Right lobe of liver (tissue), 6 donors: Measurements from ENCODE around the gene FOXQ1. TPM values are rescaled to one million over a fixed set of nuclear protein-coding genes. Genes with fewer than 3 reads are reported as not detected.

Source experiments
- ATAC-seq, 4 donors: fragments of 200-7000 bp; cut with Tn5 transposase; one replicate each; pipeline ENCODE4 v1.9.1; 2020; ENCODE audit warnings: mild to moderate bottlenecking in 4 of 4, moderate library complexity in 4 of 4
- DNase-seq, 3 donors: peaks; one replicate each; pipeline ENCODE4 v3.0.0-alpha.2; 2020
- H3K27ac ChIP-seq, 3 donors: fragments of 200-600 bp; one replicate each; pipeline ENCODE4 v1.8.0; 2022
- H3K27me3 ChIP-seq, 2 donors: fragments of 200-600 bp; one replicate each; pipeline ENCODE4 v1.8.0; 2022
- H3K36me3 ChIP-seq, 4 donors: fragments of 200-600 bp; sonication (generic) in 1 of 4; one replicate each; pipeline versions ENCODE4 v1.5.1 to v1.8.0; 2017 to 2022; ENCODE audit warnings: control low read depth in 1 of 4
- H3K4me1 ChIP-seq, 4 donors: fragments of 200-600 bp; sonication (generic) in 1 of 4; one replicate each; pipeline versions ENCODE4 v1.5.1 to v1.8.0; 2017 to 2022; ENCODE audit warnings: control low read depth in 1 of 4
- H3K4me3 ChIP-seq, 3 donors: fragments of 200-600 bp; one replicate each; pipeline ENCODE4 v1.8.0; 2022
- H3K9me3 ChIP-seq, 4 donors: fragments of 200-600 bp; sonication (generic) in 1 of 4; one replicate each; pipeline versions ENCODE4 v1.5.1 to v1.8.0; 2017 to 2022; ENCODE audit warnings: control low read depth in 1 of 4
- CTCF ChIP-seq, 4 donors: fragments of 200-600 bp in 3 of 4; fragments of 450-650 bp in 1 of 4; IDR thresholded peaks; one replicate each; pipeline versions ENCODE4 v1.5.1 to v1.8.0; 2016 to 2022; ENCODE audit warnings: antibody characterized with exemption in 4 of 4, mild to moderate bottlenecking in 2 of 4
- POLR2A ChIP-seq: fragments of 450-650 bp; IDR thresholded peaks from one replicate; pipeline ENCODE4 v1.6.1; 2017; ENCODE audit warnings: antibody characterized with exemption, mild to moderate bottlenecking
- WGBS: methylation state at CpG from one replicate; pipeline ENCODE4 v1.1.6; 2018; ENCODE audit warnings: low coverage, low lambda C conversion rate; ENCODE audit not compliant: insufficient coverage; ENCODE audit errors: missing lambda C conversion rate; 5-methylcytosine and 5-hydroxymethylcytosine counted together
- intact Hi-C, 2 donors: fragments of 100-400 bp; cut with DNase I; formaldehyde crosslinking; loops; one replicate each; pipeline versions ENCODE4 v1.11.2 to v1.14.1; 2022
- total RNA-seq, 6 experiments: library from RNA; depleted of rRNA in 2 of 6; stranded (reverse); fragments of >200 nt in 2 of 6; fragmentation: NEBNext Ultra II Directional in 3 of 6; extraction: Animal tissue kit (Norgen Biotek cat#: 25700) in 3 of 6; gene quantifications; one replicate each; pipeline versions ENCODE4 v1.1.0 to v1.2.4, GENCODE V29; 2016 to 2023
- donor health status: DM: no; HTN: yes; CAD: no.
- donor health status: DM: no; HTN: no; CAD: no.
- donor health status: DM: no; HTN: no; CAD: no.
- donor health status: DM: no; HTN: yes; CAD: no.
- donor health status: DM: no; HTN: yes; CAD: no.

FOXQ1 gene
- total RNA-seq, 6 experiments from 2014 or later = 0.12 to 4.0 (median 0.23) TPM

- H3K27ac ChIP-seq = no peak overlapping the region
- intact Hi-C loops = no loop called here
- no peaks in the 10 kb centered on the region for H3K4me1 ChIP-seq
- H3K4me3 ChIP-seq = no peak overlapping the region
- ATAC-seq (no peak), DNase-seq (no peak)
- no peaks in the 10 kb centered on the region for H3K36me3 ChIP-seq
- peaks cover 0 to 5% (median 0%) of the 10 kb centered on the region in 4 donors for H3K9me3 ChIP-seq
- no peak for TF ChIP-seq CTCF (IDR thresholded peaks at IDR 0.05)
- no peak for TF ChIP-seq POLR2A
- H3K27me3 ChIP-seq = no peaks in the 10 kb centered on the region
Observed at GRCh38 chr6:1346101-1346500, 34.2 kb downstream of the FOXQ1 start.

DNA sequence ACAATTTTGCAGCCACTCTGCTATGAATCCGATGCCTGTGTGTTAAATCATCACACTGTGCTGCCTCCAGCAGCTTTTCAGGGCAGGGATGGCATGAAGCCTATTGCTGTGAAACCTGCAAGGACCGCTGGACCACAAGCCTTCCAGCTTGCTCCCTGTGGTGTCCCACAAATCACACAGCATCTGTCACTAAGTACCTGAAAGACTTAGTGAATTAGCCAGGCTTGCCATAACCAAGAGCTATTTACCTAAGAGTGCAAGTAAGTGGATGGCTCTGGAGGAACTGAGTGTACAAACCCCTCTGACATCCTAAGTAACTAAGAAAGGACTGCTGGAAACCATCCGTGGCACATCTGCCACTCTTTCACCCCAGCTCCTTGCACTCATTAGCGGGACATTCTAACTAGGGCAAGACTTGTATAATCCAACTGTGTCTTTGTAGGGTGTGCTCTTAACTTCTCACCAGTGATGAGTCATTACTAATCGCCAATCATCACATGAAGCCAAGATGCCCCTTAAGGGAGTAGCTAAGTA is 34.7 kb downstream of the FOXQ1 start:
- H3K27me3 ChIP-seq = no peaks in the 10 kb centered on the region
- H3K4me3 ChIP-seq = no peak overlapping the region
- H3K9me3 ChIP-seq = peaks cover 0 to 5% (median 0%) of the 10 kb centered on the region in 4 donors
- intact Hi-C loops = no loop called here
- ATAC-seq = no peak
- TF ChIP-seq POLR2A (no peak), CTCF (IDR thresholded peaks at IDR 0.05) (no peak)
- no peaks in the 10 kb centered on the region for H3K4me1 ChIP-seq
- H3K36me3 ChIP-seq = no peaks in the 10 kb centered on the region
- H3K27ac ChIP-seq = no peak overlapping the region
- WGBS = 90% methylated on average over 3 of the region's 5 CpGs
- DNase-seq = no peak

GRCh38 chr6:1347161-1347560 is 35.3 kb downstream of the FOXQ1 start:
- DNase-seq (no peak), ATAC-seq (no peak)
- intact Hi-C loops = no loop called here
- no peak overlapping the region for H3K4me3 ChIP-seq
- no peaks in the 10 kb centered on the region for H3K4me1 ChIP-seq
- no peak for TF ChIP-seq POLR2A
- no peak for TF ChIP-seq CTCF (IDR thresholded peaks at IDR 0.05)
- H3K27me3 ChIP-seq = no peaks in the 10 kb centered on the region
- no peaks in the 10 kb centered on the region for H3K36me3 ChIP-seq
- 91% methylated on average over 3 of the region's 3 CpGs for WGBS
- H3K9me3 ChIP-seq = peaks cover 0 to 5% (median 0%) of the 10 kb centered on the region in 4 donors
- no peak overlapping the region for H3K27ac ChIP-seq

DNA sequence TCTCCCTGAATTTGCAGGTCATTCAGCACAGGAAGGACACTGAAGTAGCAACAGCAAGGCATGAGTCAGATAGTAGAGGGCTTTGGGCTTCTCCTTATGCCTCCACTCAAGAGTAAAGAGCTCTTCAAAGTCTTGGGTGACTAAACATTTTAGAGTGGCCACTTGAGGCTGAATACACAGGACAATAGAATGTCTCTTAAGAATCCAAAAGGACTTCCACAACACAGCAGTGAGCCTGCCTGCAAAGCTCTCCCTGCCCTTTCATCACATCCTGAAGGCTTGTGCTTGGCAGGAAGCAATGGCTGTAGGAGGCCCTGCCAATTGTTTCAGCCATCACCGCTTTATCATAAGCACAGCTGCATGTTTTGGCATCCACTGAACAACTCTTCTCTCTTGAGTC is 36.8 kb downstream of the FOXQ1 start:
- intact Hi-C loops = no loop called here
- no peak for ATAC-seq
- Histone ChIP-seq H3K4me1 (no peaks in the 10 kb centered on the region), H3K27me3 (no peaks in the 10 kb centered on the region), H3K36me3 (no peaks in the 10 kb centered on the region), H3K27ac (no peak overlapping the region), H3K9me3 (peaks cover 0 to 5% (median 0%) of the 10 kb centered on the region in 4 donors), H3K4me3 (no peak overlapping the region)
- no CpG with 5 or more reads among the region's 1 CpG for WGBS
- TF ChIP-seq CTCF (IDR thresholded peaks at IDR 0.05) (no peak), POLR2A (no peak)
- no peak for DNase-seq

DNA sequence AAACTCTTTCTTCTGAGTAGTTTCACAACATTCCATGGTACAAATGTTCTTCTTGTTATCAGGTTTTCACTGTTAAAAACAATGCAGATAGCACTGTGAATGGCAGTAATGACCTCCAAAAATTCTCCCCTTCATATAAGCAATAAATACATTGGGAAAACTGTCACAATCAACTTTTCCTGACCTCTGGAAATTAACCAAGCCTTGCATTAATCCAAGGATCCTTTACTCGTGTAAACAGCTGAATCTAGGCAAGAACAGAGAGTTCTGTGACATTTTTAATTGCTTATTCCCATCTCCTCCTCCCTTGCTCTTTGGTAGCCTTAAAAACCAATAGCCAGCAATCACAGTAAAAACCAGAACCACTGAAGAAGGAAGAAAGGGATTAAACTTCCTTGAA is 37.8 kb downstream of the FOXQ1 start:
- intact Hi-C loops = no loop called here
- DNase-seq (no peak), ATAC-seq (no peak)
- H3K36me3 ChIP-seq = no peaks in the 10 kb centered on the region
- no peaks in the 10 kb centered on the region for H3K9me3 ChIP-seq
- TF ChIP-seq CTCF (IDR thresholded peaks at IDR 0.05) (no peak), POLR2A (no peak)
- no peak overlapping the region for H3K27ac ChIP-seq
- H3K4me3 ChIP-seq = no peak overlapping the region
- H3K4me1 ChIP-seq = no peaks in the 10 kb centered on the region
- 6% methylated on average over 1 of the region's 1 CpG for WGBS
- H3K27me3 ChIP-seq = no peaks in the 10 kb centered on the region
